HG03139 (cell line): ENCODE data around the gene ECE1.
"Not testable (repeated sequence)": the region's sequence is repeated elsewhere in the genome, so short reads cannot be mapped to it uniquely, and the experiment has no call there.

Source experiments
- ATAC-seq: cut with Tn5 transposase; IDR thresholded peaks from one replicate; pipeline ENCODE4 v1.9.1; 2021; ENCODE audit not compliant: unreplicated experiment

ECE1 gene

DNA sequence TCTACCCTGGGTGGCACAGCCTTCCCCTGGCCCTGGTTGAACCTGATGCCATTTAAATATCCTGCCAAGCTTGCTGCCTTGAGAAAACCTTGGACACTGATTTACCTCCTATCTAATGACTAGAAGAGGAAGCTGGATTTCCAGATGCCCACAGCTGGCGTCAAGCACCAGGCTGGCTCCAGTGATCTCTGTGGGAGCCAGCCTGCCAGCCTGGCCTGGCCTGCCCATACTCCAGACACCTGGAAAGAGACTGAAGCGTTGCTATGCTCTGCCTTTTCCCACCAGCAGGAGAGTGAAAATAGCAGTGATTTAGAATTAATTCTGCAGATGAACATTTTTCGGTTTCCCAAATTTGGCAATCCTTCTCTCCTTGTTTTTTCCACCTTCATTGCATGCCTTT is 102.0 kb downstream of the ECE1 start:
- no peak for ATAC-seq

DNA sequence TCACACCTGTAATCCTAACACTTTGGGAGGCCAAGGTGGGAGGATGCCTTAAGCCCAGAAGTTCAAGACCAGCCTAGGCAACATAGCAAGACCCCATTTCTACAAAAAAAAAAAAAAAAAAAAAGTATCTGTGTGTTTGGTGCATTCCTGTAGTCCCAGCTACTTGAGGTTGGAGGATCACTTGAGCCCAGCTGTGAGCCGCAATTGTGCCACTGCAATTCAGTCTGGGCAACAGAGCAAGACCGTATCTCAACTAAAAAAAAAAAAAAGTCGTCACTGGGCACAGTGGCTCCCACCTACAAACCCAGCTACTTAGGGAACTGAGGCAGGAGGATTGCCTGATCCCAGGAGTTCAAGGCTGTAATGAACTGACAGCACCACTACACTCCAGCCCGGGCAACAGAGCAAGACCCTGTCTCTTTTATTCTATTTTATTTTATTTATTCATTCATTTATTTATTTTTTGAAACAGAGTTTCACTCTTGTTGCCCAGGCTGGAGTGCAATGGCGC is 105.0 kb downstream of the ECE1 start:
- ATAC-seq, result no peak

DNA sequence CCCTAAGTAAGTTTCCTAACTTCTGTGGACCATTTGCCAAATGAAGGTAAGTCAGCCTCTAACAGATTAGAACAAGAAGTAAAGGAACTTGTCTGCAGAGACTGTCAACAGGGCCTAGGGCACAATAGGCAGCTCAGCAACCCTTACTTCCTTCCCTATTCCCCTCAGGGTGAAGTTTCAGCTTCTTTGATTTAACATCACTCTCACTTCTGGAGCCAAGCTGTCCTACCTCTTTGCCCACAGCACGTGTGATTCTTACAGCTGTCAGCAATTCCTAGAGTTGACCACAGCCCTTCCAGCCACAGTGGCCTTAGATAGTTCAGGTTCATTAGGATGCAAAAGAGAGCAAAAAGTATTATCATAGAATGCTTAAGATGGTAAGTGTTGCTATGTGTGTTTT is 106.0 kb downstream of the ECE1 start:
- ATAC-seq, result no peak

DNA sequence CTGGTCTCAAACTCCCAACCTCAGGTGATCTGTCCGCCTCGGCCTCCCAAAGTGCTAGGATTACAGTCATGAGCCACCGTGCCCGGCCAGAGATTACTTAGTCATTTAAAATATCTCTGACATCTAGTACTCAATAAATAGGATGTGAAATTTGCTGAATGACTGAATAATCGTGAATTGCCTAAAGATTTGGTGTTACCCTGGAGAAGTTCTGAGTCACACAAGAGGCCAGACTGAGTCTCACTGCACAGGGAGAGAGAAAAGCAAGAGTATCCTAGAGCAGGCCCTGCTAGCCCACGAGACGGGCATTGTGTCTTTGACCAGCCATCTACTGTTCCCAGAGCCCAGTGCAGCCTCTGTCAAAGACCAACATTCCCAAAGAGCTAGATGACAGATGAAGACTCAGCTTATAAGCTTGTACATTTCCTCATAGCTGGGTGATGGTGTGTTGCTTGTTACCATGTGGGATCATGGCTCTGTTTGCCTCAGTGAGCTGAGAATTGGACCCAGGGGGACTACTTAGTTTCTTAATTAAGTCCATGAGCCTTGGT is 108.0 kb downstream of the ECE1 start:
- ATAC-seq, result no peak

DNA sequence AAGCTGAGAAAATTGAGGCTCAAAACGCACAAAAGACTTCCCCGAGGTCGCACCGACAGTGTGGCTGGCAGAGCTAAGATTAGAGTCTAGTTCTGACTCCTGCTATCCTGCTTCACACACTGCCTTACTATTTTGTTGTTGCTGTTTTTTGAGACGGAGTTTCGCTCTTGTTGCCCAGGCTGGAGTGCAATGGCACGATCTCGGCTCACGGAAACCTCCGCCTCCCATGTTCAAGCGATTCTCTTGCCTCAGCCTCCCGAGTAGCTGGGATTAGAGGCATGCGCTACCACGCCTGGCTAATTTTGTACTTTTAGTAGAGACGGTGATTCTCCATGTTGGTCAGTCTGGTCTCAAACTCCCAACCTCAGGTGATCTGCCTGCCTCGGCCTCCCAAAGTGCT is 112.0 kb downstream of the ECE1 start:
- ATAC-seq, result not testable (repeated sequence)

DNA sequence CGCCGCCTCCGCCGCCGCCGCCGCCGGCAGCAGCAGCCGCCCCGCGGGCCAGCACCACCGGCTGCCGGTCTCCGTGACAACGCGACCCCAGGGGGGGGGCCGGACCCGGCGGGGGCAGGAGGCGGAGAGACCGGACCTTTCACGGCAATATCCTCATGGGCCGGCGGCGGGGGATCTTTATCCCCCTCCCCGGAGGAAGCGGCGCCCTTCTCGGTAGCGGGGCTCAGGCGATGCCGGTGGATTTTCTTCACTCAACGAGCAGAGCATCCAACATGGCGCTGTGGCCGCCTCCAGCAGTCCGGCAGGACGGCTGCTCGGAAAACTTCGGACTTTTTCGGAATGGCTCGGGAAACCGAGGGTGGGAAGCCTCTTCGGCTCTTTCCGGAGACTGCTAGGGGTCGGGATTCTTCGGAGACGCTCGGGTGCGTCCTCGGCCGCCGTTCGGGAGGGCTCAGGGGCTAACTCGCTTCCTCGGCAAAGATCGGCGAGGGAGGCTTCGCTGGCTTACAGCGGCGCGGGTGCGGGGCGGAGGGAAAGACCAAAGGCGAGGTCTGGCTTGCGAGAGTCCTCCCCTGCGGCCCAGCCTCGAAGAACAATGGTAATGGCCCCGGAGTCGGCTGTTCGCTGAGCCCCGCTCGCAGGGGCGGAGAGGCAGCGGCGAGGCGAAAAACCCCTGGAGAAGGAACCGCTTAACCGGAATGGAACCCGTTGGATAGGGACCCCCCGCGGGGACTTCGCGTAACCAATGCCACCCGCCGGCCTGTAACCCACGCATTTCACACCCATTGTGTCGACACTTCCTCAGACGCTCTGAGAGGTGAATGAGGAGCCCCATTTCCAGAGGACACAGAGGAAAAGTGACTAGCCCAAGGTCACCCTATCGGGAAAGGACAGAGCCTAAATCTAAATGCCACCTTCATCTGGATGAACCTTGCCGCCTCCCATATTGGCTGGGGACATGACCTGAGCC is 113.4 kb downstream of the ECE1 start, which contains the start of gene EIF4G3:
EIF4G3 (minus strand) TSS at position 312 of the 970 bp plus-strand sequence. CDS start 174,155 bp downstream, outside the sequence.
- ATAC-seq, result peak; percentile 86

DNA sequence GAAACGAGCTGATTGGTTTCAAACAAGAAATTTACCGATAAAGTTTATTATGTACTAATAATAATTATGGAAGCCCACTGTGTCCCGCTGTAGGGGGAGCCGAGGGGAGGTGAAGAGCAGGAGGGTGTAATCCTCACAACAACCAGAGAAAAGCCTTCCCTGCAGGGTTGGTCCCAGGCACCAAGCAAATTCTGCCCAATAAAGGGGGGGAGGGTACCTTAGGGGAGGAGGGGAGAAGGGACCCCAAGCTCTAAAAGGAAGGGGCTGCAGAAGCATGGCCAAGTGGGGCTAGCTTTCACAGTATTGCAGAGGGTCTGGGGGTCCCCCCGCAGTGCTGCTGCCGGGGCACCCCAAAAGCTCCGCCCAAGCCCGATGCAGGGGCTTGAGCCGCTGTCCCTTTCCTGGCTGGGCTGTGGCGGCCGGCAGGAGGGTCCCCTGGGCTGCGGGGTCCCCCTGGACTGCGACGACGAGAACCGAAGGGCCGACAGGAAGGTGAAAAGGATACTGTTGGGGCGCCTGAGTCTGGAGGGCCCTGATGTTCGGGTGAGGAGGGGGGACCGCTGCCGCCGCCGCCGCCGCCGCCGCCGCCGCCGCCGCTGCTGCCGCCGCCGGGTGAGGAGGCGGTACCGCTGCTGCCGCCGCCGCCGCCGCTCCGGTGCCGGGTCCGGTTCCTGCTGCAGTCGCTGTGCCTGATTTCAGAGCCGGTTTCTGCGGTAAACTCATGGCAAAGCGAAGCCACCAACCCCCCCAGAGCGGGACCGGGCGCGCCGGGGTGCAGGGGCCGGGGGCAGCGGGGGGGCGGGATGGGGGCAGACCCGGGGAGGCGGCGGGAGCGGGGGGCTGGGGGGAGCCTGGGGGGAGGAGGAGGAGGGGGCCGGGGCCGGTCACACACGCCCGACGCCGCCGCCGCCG is 114.3 kb downstream of the ECE1 start:
- peak; percentile 12 for ATAC-seq

DNA sequence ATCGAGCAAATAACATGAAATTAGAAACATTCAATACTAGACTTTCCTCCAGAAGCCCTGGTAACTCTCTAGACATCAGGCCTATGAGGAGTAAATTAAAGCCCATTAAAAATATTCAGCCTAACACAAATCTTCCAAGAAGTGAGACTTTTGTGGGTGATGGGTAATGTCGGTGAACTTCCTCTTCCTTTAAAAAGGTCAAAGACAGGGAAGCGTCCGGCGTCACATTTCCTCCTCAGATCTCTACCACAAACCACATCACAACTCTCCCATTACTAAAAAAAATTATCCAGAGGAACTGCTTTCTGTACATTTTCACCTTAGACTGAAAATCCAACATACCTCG is 115.0 kb downstream of the ECE1 start:
- ATAC-seq, result no peak

DNA sequence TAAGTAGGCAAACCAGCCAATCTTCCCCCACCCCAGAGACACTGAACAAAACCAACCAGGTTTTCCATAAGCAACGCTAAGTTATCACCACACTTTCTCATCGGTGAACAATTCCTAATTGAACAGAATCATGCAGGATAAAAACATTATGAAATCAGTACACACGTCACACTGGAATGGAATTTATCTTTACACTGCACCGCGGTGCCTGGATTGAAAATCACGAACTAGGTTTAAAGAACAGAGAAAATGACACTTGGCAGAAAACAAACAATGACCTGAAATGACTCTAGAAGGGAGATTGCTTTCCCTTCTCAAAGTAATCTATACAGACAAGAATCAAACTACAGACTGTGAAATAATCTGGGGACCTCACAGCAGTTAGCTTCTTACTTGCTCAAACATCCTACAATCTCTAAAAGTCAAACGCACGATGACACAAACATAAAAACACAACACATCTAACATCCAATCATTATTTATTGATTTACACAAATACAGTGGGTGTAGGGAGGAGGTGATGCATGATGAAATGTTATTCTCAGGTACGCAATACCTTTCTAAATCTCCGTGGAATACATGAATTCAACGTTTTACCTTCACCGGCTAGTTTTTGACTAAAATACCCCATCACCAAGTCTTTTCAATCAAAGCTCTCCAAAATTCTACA is 115.5 kb downstream of the ECE1 start:
- ATAC-seq, result no peak

DNA sequence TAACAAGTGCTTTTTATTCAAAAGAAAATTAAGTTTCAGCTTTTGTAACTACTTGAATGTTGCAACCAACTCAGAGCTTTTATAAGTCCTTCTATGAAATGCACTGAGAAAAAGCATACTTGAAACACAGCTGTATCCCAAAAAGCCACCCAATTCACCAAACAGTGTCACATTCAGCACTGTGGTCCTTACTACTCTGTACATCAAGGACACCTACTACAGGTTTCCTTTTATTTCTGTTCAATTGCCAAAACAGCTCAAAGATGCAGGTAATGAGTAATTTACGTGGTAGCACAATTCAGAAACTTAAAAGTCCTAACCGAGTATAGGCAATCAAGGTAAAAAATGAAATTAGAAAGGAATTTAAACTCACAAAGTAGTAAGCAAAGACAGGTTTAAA is 116.0 kb downstream of the ECE1 start:
- no peak for ATAC-seq

DNA sequence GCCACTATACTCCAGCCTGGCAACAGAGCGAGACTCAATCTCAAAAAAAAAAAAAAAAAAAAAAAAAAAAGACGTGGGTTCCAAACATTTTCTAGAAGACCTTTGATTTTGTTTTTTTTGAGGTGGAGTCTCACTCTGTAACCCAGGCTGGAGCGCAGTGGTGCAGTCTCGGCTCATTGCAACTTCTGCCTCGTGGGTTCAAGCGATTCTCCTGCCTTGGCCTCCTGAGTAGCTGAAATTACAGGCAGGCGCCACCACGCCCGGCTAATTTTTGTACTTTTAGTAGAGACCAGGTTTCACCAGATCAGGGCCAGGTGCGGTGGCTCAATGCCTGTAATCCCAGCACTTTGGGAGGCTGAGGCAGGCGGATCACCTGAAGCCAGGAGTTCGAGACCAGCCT is 117.2 kb downstream of the ECE1 start:
- not testable (repeated sequence) for ATAC-seq

DNA sequence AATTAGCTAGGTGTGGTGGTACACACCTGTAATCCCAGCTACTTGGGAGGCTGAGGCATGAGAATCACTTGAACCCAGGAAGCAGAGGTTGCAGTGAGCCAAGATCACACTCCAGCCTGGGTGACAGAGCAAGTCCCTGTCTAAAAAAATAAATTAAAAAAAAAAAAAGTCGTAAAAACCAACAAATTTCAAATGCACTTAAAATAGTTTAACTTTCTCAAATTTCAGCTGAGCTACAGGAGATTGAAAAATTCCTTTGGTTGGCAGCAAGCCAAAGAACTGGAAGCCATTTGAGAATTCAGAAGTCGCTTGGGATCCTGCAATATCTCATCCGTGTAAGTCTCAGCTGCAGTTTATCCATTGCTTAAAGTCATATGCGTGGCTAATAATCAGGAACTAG is 119.4 kb downstream of the ECE1 start:
- not testable (repeated sequence) for ATAC-seq

DNA sequence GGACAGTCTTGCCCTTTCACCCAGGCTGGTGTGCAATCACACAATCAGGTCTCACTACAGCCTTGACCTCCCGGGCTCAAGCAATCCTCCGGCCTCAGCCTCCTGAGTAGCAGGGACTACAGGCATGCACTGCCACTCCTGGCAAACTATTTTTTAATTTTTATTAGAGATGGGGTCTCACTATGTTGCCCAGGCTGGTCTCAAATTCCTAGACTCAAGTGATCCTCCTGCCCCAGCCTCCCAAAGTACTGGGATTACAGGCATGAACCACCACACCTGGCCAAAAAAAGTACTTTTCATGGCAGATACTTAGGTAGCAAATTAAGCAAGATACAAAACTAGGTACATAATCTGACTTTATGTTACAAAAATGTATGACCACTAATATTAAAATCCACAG is 121.8 kb downstream of the ECE1 start:
- ATAC-seq, result no peak
